WTC11 (cell line): ENCODE results near the gene ZXDC. TPM values are rescaled to one million over a fixed set of nuclear protein-coding genes. Genes with fewer than 3 reads are reported as not detected.

Source experiments
- ATAC-seq: fragments of 200-7000 bp; cut with Tn5 transposase; 2 replicates; pipeline ENCODE4 v1.10.0; 2021; ENCODE audit warnings: mild to moderate bottlenecking, moderate library complexity
- CTCF ChIA-PET: fragments of 300-600 bp; sonication (Branson Sonifier 250); formaldehyde crosslinking; loops from one replicate; lab custom pipeline; 2021; ENCODE audit warnings: antibody characterized with exemption; lab: Charles Lee
- POLR2A ChIA-PET: fragments of 350-600 bp; sonication (Branson Sonifier 250); formaldehyde crosslinking; loops from one replicate; lab custom pipeline; 2021; ENCODE audit warnings: antibody characterized with exemption; lab: Charles Lee
- DNase-seq: peaks from one replicate; pipeline ENCODE4 v3.0.0; 2021; ENCODE audit warnings: low spot score
- H3K27ac Mint-ChIP-seq: 2 replicates; pipeline ENCODE4 v1.8.0; 2021; ENCODE audit warnings: mixed read lengths
- H3K27me3 Mint-ChIP-seq: 2 replicates; pipeline ENCODE4 v1.8.0; 2021; ENCODE audit warnings: low read depth, mild to moderate bottlenecking, moderate library complexity, mixed read lengths
- H3K36me3 Mint-ChIP-seq: 2 replicates; pipeline ENCODE4 v1.8.0; 2021; ENCODE audit warnings: mixed read lengths
- H3K4me1 Mint-ChIP-seq: 2 replicates; pipeline ENCODE4 v1.8.0; 2022; ENCODE audit warnings: mixed read lengths
- H3K4me3 Mint-ChIP-seq: 2 replicates; pipeline ENCODE4 v1.8.0; 2021; ENCODE audit warnings: mild to moderate bottlenecking, moderate library complexity, mixed read lengths
- H3K9me3 Mint-ChIP-seq: 2 replicates; pipeline ENCODE4 v1.8.0; 2021; ENCODE audit warnings: mixed read lengths
- CBFB ChIP-seq: sonication (generic); formaldehyde crosslinking; IDR thresholded peaks from 2 replicates; pipeline ENCODE4 v1.8.1; 2022; ENCODE audit warnings: mild to moderate bottlenecking, low read depth, missing genetic modification reagents
- E2F4 ChIP-seq: sonication (generic); formaldehyde crosslinking; IDR thresholded peaks from 2 replicates; pipeline ENCODE4 v1.8.1; 2022; ENCODE audit warnings: low read depth, mild to moderate bottlenecking, moderate library complexity, missing genetic modification reagents, borderline replicate concordance
- ELF4 ChIP-seq: sonication (generic); formaldehyde crosslinking; IDR thresholded peaks from 2 replicates; pipeline ENCODE4 v1.8.1; 2022; ENCODE audit warnings: low read depth, mild to moderate bottlenecking, moderate library complexity, missing genetic modification reagents
- ETV6 ChIP-seq: sonication (generic); formaldehyde crosslinking; IDR thresholded peaks from 2 replicates; pipeline ENCODE4 v1.8.1; 2022; ENCODE audit warnings: mild to moderate bottlenecking, missing genetic modification reagents
- GABPB1 ChIP-seq: sonication (generic); formaldehyde crosslinking; IDR thresholded peaks from 2 replicates; pipeline ENCODE4 v1.8.1; 2023; ENCODE audit warnings: mild to moderate bottlenecking, missing genetic modification reagents
- GTF2I ChIP-seq: fragments of 250-450 bp; sonication (Bioruptor Pico); conservative IDR thresholded peaks from 2 replicates; pipeline ENCODE4 v1.4.0; 2021; ENCODE audit warnings: mild to moderate bottlenecking
- MYBL2 ChIP-seq: sonication (generic); formaldehyde crosslinking; IDR thresholded peaks from 2 replicates; pipeline ENCODE4 v1.8.1; 2023; ENCODE audit warnings: mild to moderate bottlenecking, moderate library complexity, missing genetic modification reagents
- NFATC4 ChIP-seq: fragments of 250-450 bp; sonication (Bioruptor Pico); IDR thresholded peaks from 2 replicates; pipeline ENCODE4 v1.9.0; 2021; ENCODE audit warnings: mild to moderate bottlenecking
- NFYB ChIP-seq: sonication (generic); formaldehyde crosslinking; conservative IDR thresholded peaks from 2 replicates; pipeline ENCODE4 v1.8.0; 2022; ENCODE audit warnings: low read depth, missing genetic modification reagents
- NR3C1 ChIP-seq: sonication (generic); formaldehyde crosslinking; conservative IDR thresholded peaks from 2 replicates; pipeline ENCODE4 v1.8.1; 2023; ENCODE audit warnings: low read depth, mild to moderate bottlenecking, missing genetic modification reagents
- PREB ChIP-seq: sonication (generic); formaldehyde crosslinking; IDR thresholded peaks from 2 replicates; pipeline ENCODE4 v1.8.1; 2022; ENCODE audit warnings: mild to moderate bottlenecking, missing genetic modification reagents, moderate library complexity, borderline replicate concordance
- RORB ChIP-seq: fragments of 250-450 bp; sonication (Bioruptor Pico); IDR thresholded peaks from 2 replicates; pipeline ENCODE4 v1.9.0; 2021; ENCODE audit warnings: mild to moderate bottlenecking
- SMAD3 ChIP-seq: sonication (generic); formaldehyde crosslinking; IDR thresholded peaks from 2 replicates; pipeline ENCODE4 v1.8.0; 2022; ENCODE audit warnings: missing genetic modification reagents, mild to moderate bottlenecking, borderline replicate concordance
- SP1 ChIP-seq: sonication (generic); formaldehyde crosslinking; conservative IDR thresholded peaks from 2 replicates; pipeline ENCODE4 v1.8.1; 2022; ENCODE audit warnings: missing genetic modification reagents
- TEAD1 ChIP-seq: sonication (generic); formaldehyde crosslinking; IDR thresholded peaks from 2 replicates; pipeline ENCODE4 v1.8.0; 2022; ENCODE audit warnings: mild to moderate bottlenecking, missing genetic modification reagents
- TEAD4 ChIP-seq: sonication (generic); formaldehyde crosslinking; IDR thresholded peaks from 2 replicates; pipeline ENCODE4 v1.8.0; 2022; ENCODE audit warnings: mild to moderate bottlenecking, missing genetic modification reagents
- TP53 ChIP-seq: sonication (generic); formaldehyde crosslinking; IDR thresholded peaks from 2 replicates; pipeline ENCODE4 v1.8.1; 2023; ENCODE audit warnings: mild to moderate bottlenecking, missing genetic modification reagents
- ZNF138 ChIP-seq: sonication (generic); formaldehyde crosslinking; conservative IDR thresholded peaks from 2 replicates; pipeline ENCODE4 v1.8.1; 2022; ENCODE audit warnings: mild to moderate bottlenecking, moderate library complexity, missing genetic modification reagents
- ZNF416 ChIP-seq: fragments of 250-450 bp; sonication (Bioruptor Pico); IDR thresholded peaks from 2 replicates; pipeline ENCODE4 v1.9.0; 2021; ENCODE audit warnings: mild to moderate bottlenecking, inconsistent platforms
- ZNF512 ChIP-seq: sonication (generic); formaldehyde crosslinking; IDR thresholded peaks from 2 replicates; pipeline ENCODE4 v1.8.1; 2022; ENCODE audit warnings: missing genetic modification reagents, borderline replicate concordance
- ZNF532 ChIP-seq: fragments of 250-450 bp; sonication (Bioruptor Pico); IDR thresholded peaks from 2 replicates; pipeline ENCODE4 v1.9.0; 2021; ENCODE audit warnings: mild to moderate bottlenecking, borderline replicate concordance
- total RNA-seq: library from RNA; stranded (reverse); gene quantifications from 3 replicates; pipeline ENCODE4 v1.2.3, GENCODE V29; 2021

The ZXDC gene
- total RNA-seq, 1 experiment from 2014 or later = 34.7 TPM

GRCh38 chr3:126454025-126454424 lies 21.7 kb downstream of the ZXDC start (continued):
- TF ChIP-seq ZNF532 (CRISPR knock-in tag) = no peak
- no peak for TF ChIP-seq TEAD4
- TF ChIP-seq NFATC4 (CRISPR knock-in tag) = no peak

GRCh38 chr3:126452213-126452612 lies 23.5 kb downstream of the ZXDC start:
- no peak overlapping the region for H3K4me3 Mint-ChIP-seq
- ChIA-PET POLR2A (no interaction called here), CTCF (interaction anchor here (0.6 kb wide), 2 partner anchors 828 to 1140 kb away, joined by 3 to 5 read pairs; no protein-coding TSS in a partner anchor)
- TF ChIP-seq ZNF512 (CRISPR knock-in tag) (no peak), PREB (CRISPR knock-in tag) (no peak), GTF2I (CRISPR knock-in tag) (no peak), ZNF138 (CRISPR knock-in tag) (no peak), SMAD3 (CRISPR knock-in tag) (no peak), CBFB (no peak), MYBL2 (CRISPR knock-in tag) (no peak), ETV6 (CRISPR knock-in tag) (no peak), TEAD1 (CRISPR knock-in tag) (no peak), GABPB1 (no peak), NFYB (CRISPR knock-in tag) (no peak), RORB (CRISPR knock-in tag) (no peak)
- H3K27me3 Mint-ChIP-seq = no peaks in the 10 kb centered on the region
- no peak for ATAC-seq
- no peak for DNase-seq
- peaks cover 40% of the 10 kb centered on the region for H3K36me3 Mint-ChIP-seq
- H3K27ac Mint-ChIP-seq = no peak overlapping the region
- peaks cover 2% of the 10 kb centered on the region for H3K4me1 Mint-ChIP-seq
- H3K9me3 Mint-ChIP-seq = no peaks in the 10 kb centered on the region

GRCh38 chr3:126451511-126451910 lies 24.2 kb downstream of the ZXDC start:
- peaks cover 33% of the 10 kb centered on the region for H3K36me3 Mint-ChIP-seq
- peaks cover 8% of the 10 kb centered on the region for H3K4me1 Mint-ChIP-seq
- no peak for ATAC-seq
- POLR2A ChIA-PET = no interaction called here
- H3K4me3 Mint-ChIP-seq = no peak overlapping the region
- H3K9me3 Mint-ChIP-seq = no peaks in the 10 kb centered on the region
- no peak overlapping the region for H3K27ac Mint-ChIP-seq
- TF ChIP-seq ZNF416 (CRISPR knock-in tag) (no peak), NR3C1 (no peak), SP1 (CRISPR knock-in tag) (no peak), ELF4 (CRISPR knock-in tag) (no peak), E2F4 (CRISPR knock-in tag) (no peak), TP53 (CRISPR knock-in tag) (no peak)
- TF ChIP-seq, all 79 proteins: peak for 0
- DNase-seq = no peak
- CTCF ChIA-PET = interaction anchor here (0.6 kb wide), 1 partner anchor 1141 kb away, joined by 3 read pairs; no protein-coding TSS in a partner anchor
- H3K27me3 Mint-ChIP-seq = no peaks in the 10 kb centered on the region
